NT2/D1 (cell line): Measurements from ENCODE around the gene KRT85.

ENCODE experiments used
- SUZ12 ChIP-seq: IDR thresholded peaks from 2 replicates; pipeline ENCODE4 v1.6.1; 2011; ENCODE audit not compliant: insufficient read length, insufficient read depth; ENCODE audit errors: extremely low read depth
- YY1 ChIP-seq: IDR thresholded peaks from 2 replicates; pipeline ENCODE4 v1.6.1; 2011; ENCODE audit not compliant: insufficient read length, insufficient read depth
- ZNF274 ChIP-seq: IDR thresholded peaks from 2 replicates; pipeline ENCODE4 v1.6.1; 2011; ENCODE audit warnings: mild to moderate bottlenecking, low read depth, low read length

GRCh38 chr12:52351196-52352059, 15.9 kb downstream of the KRT85 start:
- TF ChIP-seq SUZ12 (no peak), YY1 (no peak), ZNF274 (no peak)
